Measurements from ENCODE around the gene IRF8. TPM values are rescaled to one million over a fixed set of nuclear protein-coding genes. Genes with fewer than 3 reads are reported as not detected.

The IRF8 gene
- total RNA-seq, 3 donors from 2014 or later, result 16.7 to 121 (median 20.2) TPM

GRCh38 chr16:85928401-85928820, 29.4 kb downstream of the IRF8 start:
- intact Hi-C loops (cut with DNase I; ENCODE audit: low total_unique reads), result no loop called here
- no peak for TF ChIP-seq POLR2A (IDR thresholded peaks at IDR 0.05)
- peak in 1 of 3 donors; percentile 20 for TF ChIP-seq POLR2AphosphoS5 (IDR thresholded peaks at IDR 0.05)
- DNase-seq (ENCODE audit: low spot score in 2 of 2), result no peak
- Histone ChIP-seq H3K9me3 (no peaks in the 10 kb centered on the region), H3K27ac (no peak overlapping the region), H3K36me3 (no peaks in the 10 kb centered on the region), H3K27me3 (peaks cover 0 to 23% of the 10 kb centered on the region in 2 donors), H3K4me1 (no peaks in the 10 kb centered on the region), H3K4me3 (no peak overlapping the region)

DNA sequence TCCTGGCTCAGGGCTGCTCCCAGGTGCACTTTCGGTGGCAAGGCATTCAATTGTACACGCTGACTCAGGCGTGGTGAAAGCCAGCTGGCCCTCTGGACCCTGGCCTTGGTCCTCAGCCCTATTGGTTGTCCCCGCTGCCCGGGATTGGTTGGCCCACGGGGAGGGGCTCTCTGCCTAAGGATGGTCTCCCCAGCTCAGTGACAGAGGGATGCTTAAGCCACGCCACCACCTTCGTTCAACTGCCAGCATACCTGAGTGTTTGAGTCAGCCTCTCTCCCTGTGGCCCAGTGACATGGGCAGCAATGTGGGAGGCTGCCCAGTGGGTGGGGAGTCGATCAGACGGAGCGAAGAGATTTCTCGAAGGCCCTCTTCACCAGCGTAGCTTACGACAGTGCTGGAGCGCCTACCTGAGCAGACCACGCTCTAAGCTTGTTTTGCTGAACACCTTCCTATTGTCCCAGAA, 30.3 kb downstream of the IRF8 start:
- no peaks in the 10 kb centered on the region for H3K9me3 ChIP-seq
- no peak overlapping the region for H3K4me3 ChIP-seq
- intact Hi-C loops (cut with DNase I; ENCODE audit: low total_unique reads), result no loop called here
- H3K36me3 ChIP-seq, result no peaks in the 10 kb centered on the region
- no peak for DNase-seq (ENCODE audit: low spot score in 2 of 2)
- H3K27me3 ChIP-seq, result peaks cover 0 to 26% of the 10 kb centered on the region in 2 donors
- no peaks in the 10 kb centered on the region for H3K4me1 ChIP-seq
- TF ChIP-seq CTCF (IDR thresholded peaks at IDR 0.05), result no peak
- no peak for TF ChIP-seq POLR2AphosphoS5 (IDR thresholded peaks at IDR 0.05)
- TF ChIP-seq POLR2A (IDR thresholded peaks at IDR 0.05), result no peak
- H3K27ac ChIP-seq, result no peak overlapping the region

GRCh38 chr16:85930301-85930700, 31.3 kb downstream of the IRF8 start:
- TF ChIP-seq CTCF (IDR thresholded peaks at IDR 0.05) (no peak), POLR2AphosphoS5 (IDR thresholded peaks at IDR 0.05) (no peak), POLR2A (IDR thresholded peaks at IDR 0.05) (no peak)
- no peaks in the 10 kb centered on the region for H3K4me1 ChIP-seq
- H3K27me3 ChIP-seq, result peaks cover 0 to 33% of the 10 kb centered on the region in 2 donors
- no peaks in the 10 kb centered on the region for H3K9me3 ChIP-seq
- H3K36me3 ChIP-seq, result no peaks in the 10 kb centered on the region
- no peak overlapping the region for H3K4me3 ChIP-seq
- intact Hi-C loops (cut with DNase I; ENCODE audit: low total_unique reads), result no loop called here
- no peak overlapping the region for H3K27ac ChIP-seq
- DNase-seq (ENCODE audit: low spot score in 2 of 2), result no peak

DNA sequence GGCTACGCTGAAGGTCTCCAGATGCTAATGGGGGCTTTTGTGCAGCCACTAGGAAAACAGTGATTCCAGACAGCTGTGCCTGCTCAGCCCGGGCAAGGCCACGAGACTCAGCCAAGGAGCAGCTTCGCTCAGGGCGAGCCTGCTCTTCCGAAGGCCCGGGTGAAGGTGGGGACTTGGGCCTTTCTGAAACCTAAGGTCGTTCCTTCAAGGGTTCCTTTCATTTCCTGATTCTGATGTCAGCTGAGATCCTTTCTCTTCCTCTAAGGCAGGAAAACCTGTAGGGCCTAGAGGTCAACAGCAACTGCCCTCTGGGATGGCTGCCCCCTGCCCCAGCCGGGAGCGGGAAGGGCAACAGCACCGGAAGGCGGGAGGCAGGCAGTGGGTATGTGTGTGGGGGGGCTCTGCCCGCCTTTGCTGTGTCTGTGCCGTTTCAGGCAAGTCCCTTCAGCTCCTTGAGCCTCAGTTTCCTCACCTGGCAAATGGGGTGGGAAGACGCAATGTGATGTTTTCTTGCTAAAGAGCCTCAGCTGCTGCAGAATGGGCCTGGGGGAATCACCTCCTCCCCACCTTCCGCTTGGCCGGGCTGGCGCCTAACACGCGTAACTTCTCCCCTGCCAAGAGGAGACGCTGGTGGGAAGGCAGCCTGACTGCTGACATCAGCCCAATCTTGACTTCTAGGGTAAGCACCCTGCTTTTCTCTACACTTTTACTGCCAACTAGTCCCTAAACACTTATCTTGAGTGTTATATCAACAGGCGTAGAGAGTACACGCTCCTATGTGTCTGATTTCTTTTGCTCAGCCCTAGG, 32.8 kb downstream of the IRF8 start:
- Histone ChIP-seq H3K36me3 (no peaks in the 10 kb centered on the region), H3K4me1 (no peaks in the 10 kb centered on the region), H3K9me3 (no peaks in the 10 kb centered on the region), H3K4me3 (no peak overlapping the region), H3K27ac (no peak overlapping the region), H3K27me3 (peaks cover 0 to 33% of the 10 kb centered on the region in 2 donors)
- DNase-seq (ENCODE audit: low spot score in 2 of 2), result no peak
- intact Hi-C loops (cut with DNase I; ENCODE audit: low total_unique reads), result no loop called here
- TF ChIP-seq CTCF (IDR thresholded peaks at IDR 0.05) (no peak), POLR2AphosphoS5 (IDR thresholded peaks at IDR 0.05) (no peak), POLR2A (IDR thresholded peaks at IDR 0.05) (no peak)

- Histone ChIP-seq H3K27ac (no peak overlapping the region), H3K36me3 (no peaks in the 10 kb centered on the region), H3K4me3 (no peak overlapping the region), H3K27me3 (peaks cover 0 to 47% of the 10 kb centered on the region in 2 donors), H3K4me1 (no peaks in the 10 kb centered on the region), H3K9me3 (no peaks in the 10 kb centered on the region)
- DNase-seq (ENCODE audit: low spot score in 2 of 2), result no peak
- TF ChIP-seq CTCF (IDR thresholded peaks at IDR 0.05), result no peak
- no peak for TF ChIP-seq POLR2AphosphoS5 (IDR thresholded peaks at IDR 0.05)
- TF ChIP-seq POLR2A (IDR thresholded peaks at IDR 0.05), result no peak
- intact Hi-C loops (cut with DNase I; ENCODE audit: low total_unique reads), result no loop called here
These were observed 35.2 kb downstream of the IRF8 start for GRCh38 chr16:85934210-85934609.
